ENCODE data around the gene CENPX. TPM values are rescaled to one million over a fixed set of nuclear protein-coding genes. Genes with fewer than 3 reads are reported as not detected.

Gene CENPX
- total RNA-seq, 2 donors from 2014 or later, result 16.5 to 24.4 TPM

- DNase-seq (no peak), ATAC-seq (no peak)
- H3K4me1 ChIP-seq, result peaks cover 15% of the 10 kb centered on the region
- no peaks in the 10 kb centered on the region for H3K36me3 ChIP-seq (replicated peaks in 1 of 2; ENCODE audit: insufficient read depth in 1 of 2, low read depth in 2 of 2)
- H3K9me3 ChIP-seq, result no peaks in the 10 kb centered on the region
- H3K27me3 ChIP-seq, result no peaks in the 10 kb centered on the region
- 85 to 93% methylated on average over 8 to 25 of the region's 28 CpGs for WGBS, 2 donors
- intact Hi-C loops (cut with DNase I), result no loop called here
- TF ChIP-seq CTCF (IDR thresholded peaks at IDR 0.05), result no peak
- TF ChIP-seq POLR2A (IDR thresholded peaks at IDR 0.05), result no peak
- no peak overlapping the region for H3K27ac ChIP-seq
- no peak overlapping the region for H3K4me3 ChIP-seq
Observed at GRCh38 chr17:81996232-81996756, 26.4 kb downstream of the CENPX start.

GRCh38 chr17:81995463-81996231 lies 27.0 kb downstream of the CENPX start:
- 87 to 92% methylated on average over 14 to 26 of the region's 29 CpGs for WGBS, 2 donors
- TF ChIP-seq CTCF (IDR thresholded peaks at IDR 0.05) (no peak), POLR2A (IDR thresholded peaks at IDR 0.05) (no peak)
- Histone ChIP-seq H3K4me1 (peaks cover 22% of the 10 kb centered on the region), H3K9me3 (no peaks in the 10 kb centered on the region), H3K27me3 (no peaks in the 10 kb centered on the region), H3K4me3 (no peak overlapping the region), H3K27ac (no peak overlapping the region), H3K36me3 (replicated peaks in 1 of 2; ENCODE audit: insufficient read depth in 1 of 2, low read depth in 2 of 2) (no peaks in the 10 kb centered on the region)
- intact Hi-C loops (cut with DNase I), result no loop called here
- ATAC-seq (no peak), DNase-seq (no peak)

DNA sequence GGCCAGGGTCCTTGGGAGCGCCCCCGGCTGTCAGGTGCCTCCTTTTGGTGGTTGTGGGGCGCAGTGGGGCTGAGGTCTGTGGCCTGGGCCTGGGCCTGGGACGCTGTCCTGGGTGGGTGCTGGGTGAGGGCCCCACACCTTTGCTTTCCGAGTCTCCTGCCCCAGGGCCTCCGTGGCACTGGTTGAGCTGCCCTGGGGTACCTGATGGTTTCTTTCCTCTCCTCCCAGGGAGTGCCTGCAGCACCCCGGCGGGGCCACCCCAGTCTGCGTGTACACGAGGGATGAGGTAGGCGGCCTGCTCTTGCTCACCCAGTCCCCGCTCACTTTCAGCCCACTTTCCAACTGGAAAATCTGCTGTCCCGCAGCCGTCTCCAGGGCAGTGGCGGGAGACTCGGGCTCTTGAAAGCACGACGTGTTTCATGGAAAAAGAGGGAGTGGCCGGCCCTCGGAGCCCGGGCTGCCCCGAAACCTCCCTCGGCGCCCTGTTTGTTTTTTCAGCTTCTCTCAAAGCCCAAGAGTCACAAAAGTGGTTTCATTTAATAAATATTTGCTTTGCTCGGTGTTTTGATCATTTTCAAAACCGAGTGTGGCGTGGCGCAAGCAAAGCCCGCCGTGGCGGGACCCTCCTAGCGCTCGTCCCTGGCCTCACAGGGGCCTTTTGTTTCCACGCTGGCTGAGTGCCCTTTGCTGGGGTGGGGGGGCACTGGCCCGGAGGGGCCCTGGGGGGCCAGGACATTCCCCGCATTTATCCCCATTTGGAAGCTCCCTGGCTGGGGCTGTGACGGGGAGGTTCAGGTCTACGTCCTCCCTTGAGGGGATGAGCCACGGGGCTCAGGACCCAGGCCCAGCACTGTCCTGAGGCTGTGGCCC lies 27.9 kb downstream of the CENPX start:
- intact Hi-C loops (cut with DNase I), result no loop called here
- H3K4me3 ChIP-seq, result no peak overlapping the region
- H3K36me3 ChIP-seq (replicated peaks in 1 of 2; ENCODE audit: insufficient read depth in 1 of 2, low read depth in 2 of 2), result no peaks in the 10 kb centered on the region
- ATAC-seq (no peak), DNase-seq (no peak)
- no peaks in the 10 kb centered on the region for H3K27me3 ChIP-seq
- TF ChIP-seq CTCF (IDR thresholded peaks at IDR 0.05), result no peak
- TF ChIP-seq POLR2A (IDR thresholded peaks at IDR 0.05), result no peak
- WGBS, 2 donors, result 87 to 89% methylated on average over 28 to 39 of the region's 39 CpGs
- H3K27ac ChIP-seq, result no peak overlapping the region
- no peaks in the 10 kb centered on the region for H3K9me3 ChIP-seq
- peaks cover 24% of the 10 kb centered on the region for H3K4me1 ChIP-seq

DNA sequence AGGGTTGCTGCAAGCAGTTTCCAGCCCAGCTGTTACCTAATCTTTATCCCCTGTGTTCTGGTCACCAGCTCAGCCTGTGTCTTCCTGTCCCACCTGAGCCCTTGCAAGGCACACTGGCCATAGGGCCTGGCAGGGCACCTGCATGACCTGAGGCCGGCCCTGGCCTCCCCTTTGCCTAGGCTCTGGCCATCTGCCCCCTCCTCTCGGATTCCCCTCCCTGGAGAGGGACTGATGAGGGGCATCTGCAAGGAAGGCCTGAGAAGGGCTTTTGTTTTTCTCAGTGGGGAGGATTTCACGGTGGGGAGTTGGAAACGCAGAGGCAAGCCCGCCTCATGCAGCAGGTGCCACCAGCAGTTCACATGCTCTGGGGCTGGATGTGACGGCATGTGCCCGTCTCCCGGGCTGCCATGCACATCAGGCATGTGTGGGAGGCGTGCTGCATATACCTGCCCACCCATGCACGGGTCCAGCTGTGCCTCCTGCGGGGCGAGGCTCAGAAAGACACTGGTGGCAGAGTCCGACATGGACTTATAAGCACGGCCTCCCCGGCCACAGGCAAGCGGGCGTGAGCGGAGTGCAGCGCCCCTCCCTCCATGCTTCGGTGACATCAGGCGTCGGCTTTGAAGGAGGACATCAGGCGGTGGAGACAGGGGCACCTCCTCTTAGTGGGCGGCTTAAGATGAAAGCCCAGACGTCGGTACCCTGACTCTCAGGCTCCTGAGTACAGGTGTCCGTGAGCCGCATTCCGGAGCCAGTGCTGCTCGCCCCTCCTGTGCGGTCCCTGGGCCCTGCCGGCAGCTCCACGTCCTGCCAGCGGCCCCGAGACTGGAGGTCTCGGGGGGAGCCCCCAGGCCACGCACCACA lies 28.7 kb downstream of the CENPX start:
- 91 to 92% methylated on average over 31 to 34 of the region's 37 CpGs for WGBS, 2 donors
- no peak for TF ChIP-seq POLR2A (IDR thresholded peaks at IDR 0.05)
- TF ChIP-seq CTCF (IDR thresholded peaks at IDR 0.05), result no peak
- no peak overlapping the region for H3K27ac ChIP-seq
- no peaks in the 10 kb centered on the region for H3K27me3 ChIP-seq
- peaks cover 24% of the 10 kb centered on the region for H3K4me1 ChIP-seq
- no peaks in the 10 kb centered on the region for H3K36me3 ChIP-seq (replicated peaks in 1 of 2; ENCODE audit: insufficient read depth in 1 of 2, low read depth in 2 of 2)
- intact Hi-C loops (cut with DNase I), result no loop called here
- DNase-seq (no peak), ATAC-seq (no peak)
- H3K9me3 ChIP-seq, result no peaks in the 10 kb centered on the region
- no peak overlapping the region for H3K4me3 ChIP-seq

Data from body of pancreas (tissue), 4 donors.